Astrocyte (in vitro differentiated cells and primary cell): ENCODE data around the gene PRSS23. TPM values are rescaled to one million over a fixed set of nuclear protein-coding genes. Genes with fewer than 3 reads are reported as not detected.

ENCODE experiments used
- DNase-seq: peaks from one replicate; pipeline ENCODE4 v3.0.0-alpha.2; 2010; ENCODE audit warnings: low read depth
- FAIRE-seq: peaks from 2 replicates; lab custom pipeline; 2011; peaks lifted over from hg19 to GRCh38; lab: Jason Lieb, UNC
- H2AFZ ChIP-seq: 2 replicates; pipeline ENCODE4 v1.6.0; 2012; ENCODE audit warnings: low read depth, low read length, inconsistent platforms
- H3K27ac ChIP-seq: 2 replicates; pipeline ENCODE4 v1.5.1; 2011; ENCODE audit warnings: low read depth, low read length, inconsistent platforms
- H3K27me3 ChIP-seq: 2 replicates; pipeline ENCODE4 v1.6.0; 2011; ENCODE audit warnings: low read length, inconsistent platforms; ENCODE audit not compliant: insufficient read depth
- H3K36me3 ChIP-seq: 2 replicates; pipeline ENCODE4 v1.5.1; 2011; ENCODE audit warnings: low read length, inconsistent platforms; ENCODE audit not compliant: insufficient read depth
- H3K4me1 ChIP-seq: 2 replicates; pipeline ENCODE4 v1.5.1; 2011; ENCODE audit warnings: low read length, inconsistent platforms; ENCODE audit not compliant: insufficient read depth
- H3K4me2 ChIP-seq: 2 replicates; pipeline ENCODE4 v1.6.0; 2012; ENCODE audit warnings: low read length, inconsistent platforms
- H3K4me3 ChIP-seq: 2 replicates; pipeline ENCODE4 v1.5.1; 2011; ENCODE audit warnings: low read depth, mild to moderate bottlenecking, low read length, inconsistent platforms; ENCODE audit not compliant: insufficient read depth
- H3K79me2 ChIP-seq: 2 replicates; pipeline ENCODE4 v1.6.0; 2012; ENCODE audit warnings: mild to moderate bottlenecking, low read length, inconsistent platforms; ENCODE audit not compliant: insufficient read depth
- H3K9ac ChIP-seq: 2 replicates; pipeline ENCODE4 v1.6.0; 2012; ENCODE audit warnings: mild to moderate bottlenecking, low read length, inconsistent platforms
- H3K9me3 ChIP-seq: 2 replicates; pipeline ENCODE4 v1.5.1; 2012; ENCODE audit warnings: low read depth, mild to moderate bottlenecking, low read length, inconsistent platforms; ENCODE audit not compliant: insufficient read depth
- H4K20me1 ChIP-seq: 2 replicates; pipeline ENCODE4 v1.6.0; 2012; ENCODE audit warnings: low read length, inconsistent platforms; ENCODE audit not compliant: insufficient read depth
- H3K27ac Mint-ChIP-seq: one replicate; pipeline ENCODE4 v1.8.0; 2021; ENCODE audit warnings: mild to moderate bottlenecking, mixed read lengths; ENCODE audit not compliant: unreplicated experiment
- H3K27me3 Mint-ChIP-seq: one replicate; pipeline ENCODE4 v1.8.0; 2021; ENCODE audit warnings: low read depth, mixed read lengths; ENCODE audit not compliant: unreplicated experiment
- H3K36me3 Mint-ChIP-seq: one replicate; pipeline ENCODE4 v1.8.0; 2021; ENCODE audit warnings: low read depth, mixed read lengths; ENCODE audit not compliant: unreplicated experiment
- H3K4me1 Mint-ChIP-seq: one replicate; pipeline ENCODE4 v1.8.0; 2021; ENCODE audit warnings: low read depth, mixed read lengths; ENCODE audit not compliant: unreplicated experiment
- H3K4me3 Mint-ChIP-seq: one replicate; pipeline ENCODE4 v1.8.0; 2021; ENCODE audit warnings: mild to moderate bottlenecking, moderate library complexity, mixed read lengths; ENCODE audit not compliant: unreplicated experiment
- H3K9me3 Mint-ChIP-seq: one replicate; pipeline ENCODE4 v1.8.0; 2021; ENCODE audit warnings: mild to moderate bottlenecking, mixed read lengths; ENCODE audit not compliant: unreplicated experiment
- EZH2 ChIP-seq: IDR thresholded peaks from 2 replicates; pipeline ENCODE4 v1.6.1; 2012; ENCODE audit warnings: mild to moderate bottlenecking, low read length, inconsistent platforms; ENCODE audit not compliant: insufficient read depth
- total RNA-seq: library from RNA; stranded (reverse); gene quantifications from 2 replicates; pipeline ENCODE4 v1.2.1, GENCODE V29; 2021
- TF ChIP-seq, protein P1 (sequence below): IDR thresholded peaks from 2 replicates; pipeline ENCODE4 v1.5.1; 2011; ENCODE audit warnings: low read depth, mild to moderate bottlenecking, inconsistent platforms, low read length, moderate library complexity; ENCODE audit not compliant: insufficient read depth

Gene PRSS23
- total RNA-seq, 1 donor from 2014 or later, result 717 TPM

DNA sequence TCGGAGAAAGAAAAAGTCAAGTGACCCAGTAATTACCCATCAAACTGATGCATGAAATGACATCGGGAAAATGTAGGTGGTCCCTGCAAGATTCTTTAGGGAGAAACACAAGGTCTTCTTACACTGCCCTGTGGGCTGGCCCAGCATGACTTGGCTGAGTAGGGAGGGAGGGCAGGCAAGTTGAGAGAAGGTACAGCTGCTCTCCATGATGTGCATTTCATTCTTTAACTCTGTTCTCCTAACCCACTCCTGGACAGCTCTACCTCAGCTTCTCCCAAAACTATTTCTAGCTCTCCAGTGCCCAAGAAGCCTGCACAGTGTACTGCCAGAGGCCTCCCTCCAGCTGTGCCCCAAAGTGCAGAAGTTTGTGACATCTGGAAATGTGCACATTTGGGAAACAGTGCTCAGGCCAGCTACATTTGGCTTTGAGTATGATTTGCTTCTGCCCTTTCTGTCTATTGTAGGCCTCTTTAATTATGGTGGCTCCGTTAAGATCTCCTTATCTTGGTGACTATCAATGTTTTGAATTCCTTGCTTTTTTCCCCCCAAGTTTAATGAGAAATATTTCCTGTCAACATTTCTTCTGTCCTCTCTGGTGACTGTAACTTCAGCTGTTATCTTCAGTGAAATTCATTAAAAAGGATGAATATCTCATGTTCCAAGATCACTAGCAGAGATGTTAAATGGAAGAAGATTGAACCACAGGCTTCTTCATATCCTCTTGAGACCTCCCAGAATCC lies 26.7 kb upstream of the PRSS23 start:
- H3K27ac Mint-ChIP-seq, result no peak overlapping the region
- no peak overlapping the region for H3K4me3 Mint-ChIP-seq
- H3K9ac ChIP-seq, result no peak overlapping the region
- peaks cover 2% of the 10 kb centered on the region for H3K9me3 Mint-ChIP-seq
- no peaks in the 10 kb centered on the region for H3K36me3 Mint-ChIP-seq
- peaks cover 11% of the 10 kb centered on the region for H3K4me1 Mint-ChIP-seq
- no peak for TF ChIP-seq EZH2
- TF ChIP-seq, protein P1, sequence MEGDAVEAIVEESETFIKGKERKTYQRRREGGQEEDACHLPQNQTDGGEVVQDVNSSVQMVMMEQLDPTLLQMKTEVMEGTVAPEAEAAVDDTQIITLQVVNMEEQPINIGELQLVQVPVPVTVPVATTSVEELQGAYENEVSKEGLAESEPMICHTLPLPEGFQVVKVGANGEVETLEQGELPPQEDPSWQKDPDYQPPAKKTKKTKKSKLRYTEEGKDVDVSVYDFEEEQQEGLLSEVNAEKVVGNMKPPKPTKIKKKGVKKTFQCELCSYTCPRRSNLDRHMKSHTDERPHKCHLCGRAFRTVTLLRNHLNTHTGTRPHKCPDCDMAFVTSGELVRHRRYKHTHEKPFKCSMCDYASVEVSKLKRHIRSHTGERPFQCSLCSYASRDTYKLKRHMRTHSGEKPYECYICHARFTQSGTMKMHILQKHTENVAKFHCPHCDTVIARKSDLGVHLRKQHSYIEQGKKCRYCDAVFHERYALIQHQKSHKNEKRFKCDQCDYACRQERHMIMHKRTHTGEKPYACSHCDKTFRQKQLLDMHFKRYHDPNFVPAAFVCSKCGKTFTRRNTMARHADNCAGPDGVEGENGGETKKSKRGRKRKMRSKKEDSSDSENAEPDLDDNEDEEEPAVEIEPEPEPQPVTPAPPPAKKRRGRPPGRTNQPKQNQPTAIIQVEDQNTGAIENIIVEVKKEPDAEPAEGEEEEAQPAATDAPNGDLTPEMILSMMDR, result no peak
- no peak for DNase-seq
- H3K9me3 ChIP-seq, result no peaks in the 10 kb centered on the region
- H3K4me2 ChIP-seq, result no peak overlapping the region
- peak; percentile 37 for FAIRE-seq
- H3K4me1 ChIP-seq, result no peaks in the 10 kb centered on the region
- H3K27me3 Mint-ChIP-seq, result no peaks in the 10 kb centered on the region
- H2AFZ ChIP-seq, result no peak overlapping the region
- H3K27ac ChIP-seq, result no peak overlapping the region
- H3K27me3 ChIP-seq, result no peaks in the 10 kb centered on the region
- no peaks in the 10 kb centered on the region for H3K36me3 ChIP-seq
- no peaks in the 10 kb centered on the region for H3K79me2 ChIP-seq
- H3K4me3 ChIP-seq, result no peak overlapping the region
- no peaks in the 10 kb centered on the region for H4K20me1 ChIP-seq

DNA sequence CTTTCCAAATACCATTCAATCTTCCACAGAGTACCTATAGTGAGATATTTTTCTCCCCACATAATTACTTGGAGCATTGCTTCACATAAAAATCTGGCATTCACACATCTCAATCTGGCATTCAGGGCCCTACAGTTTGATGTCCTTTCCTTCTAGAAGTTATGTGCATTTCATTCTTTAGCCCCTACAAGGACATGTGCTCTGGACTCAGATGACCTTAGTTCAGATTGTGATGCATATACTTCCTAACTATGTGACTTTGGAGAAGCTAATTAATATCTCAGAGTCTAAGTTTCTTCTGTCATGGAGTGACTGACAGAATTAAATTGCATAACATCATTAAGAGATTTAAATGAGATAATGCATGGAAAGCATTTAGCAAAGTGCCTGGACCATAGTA lies 25.9 kb upstream of the PRSS23 start:
- FAIRE-seq, result no peak
- H3K4me2 ChIP-seq, result no peak overlapping the region
- no peak for TF ChIP-seq EZH2
- TF ChIP-seq, protein P1, result no peak
- H3K27ac ChIP-seq, result no peak overlapping the region
- Mint-ChIP-seq H3K27ac (no peak overlapping the region), H3K36me3 (no peaks in the 10 kb centered on the region), H3K4me3 (no peak overlapping the region), H3K27me3 (no peaks in the 10 kb centered on the region), H3K4me1 (peaks cover 8% of the 10 kb centered on the region), H3K9me3 (peaks cover 2% of the 10 kb centered on the region)
- no peaks in the 10 kb centered on the region for H3K36me3 ChIP-seq
- H3K4me1 ChIP-seq, result no peaks in the 10 kb centered on the region
- no peak overlapping the region for H3K4me3 ChIP-seq
- H3K9ac ChIP-seq, result no peak overlapping the region
- no peaks in the 10 kb centered on the region for H3K27me3 ChIP-seq
- no peak overlapping the region for H2AFZ ChIP-seq
- no peak for DNase-seq
- H3K79me2 ChIP-seq, result no peaks in the 10 kb centered on the region
- H4K20me1 ChIP-seq, result no peaks in the 10 kb centered on the region
- no peaks in the 10 kb centered on the region for H3K9me3 ChIP-seq

DNA sequence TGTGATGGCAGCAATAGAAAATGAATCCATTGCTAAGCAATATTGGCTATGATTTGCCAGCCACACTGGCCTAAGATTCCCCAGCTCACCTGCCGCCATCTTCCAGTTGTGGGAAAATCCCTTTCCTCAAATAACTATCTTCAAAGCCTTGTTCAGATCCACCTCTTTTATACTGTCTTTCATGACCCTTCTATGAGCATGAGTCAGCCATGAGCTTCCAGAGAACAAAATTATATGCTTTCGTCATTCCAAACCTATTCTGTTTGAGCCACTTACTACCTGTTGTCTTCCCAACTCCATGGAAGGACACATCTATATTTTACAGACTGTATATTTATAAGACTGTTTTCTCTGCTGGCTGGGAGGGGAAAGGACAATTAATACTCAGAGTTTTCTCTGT lies 25.0 kb upstream of the PRSS23 start:
- Mint-ChIP-seq H3K27ac (no peak overlapping the region), H3K9me3 (peaks cover 4% of the 10 kb centered on the region), H3K4me1 (peaks cover 4% of the 10 kb centered on the region), H3K4me3 (no peak overlapping the region), H3K36me3 (no peaks in the 10 kb centered on the region), H3K27me3 (no peaks in the 10 kb centered on the region)
- TF ChIP-seq, protein P1, result no peak
- no peak for TF ChIP-seq EZH2
- DNase-seq, result no peak
- Histone ChIP-seq H3K27me3 (no peaks in the 10 kb centered on the region), H3K36me3 (no peaks in the 10 kb centered on the region), H4K20me1 (no peaks in the 10 kb centered on the region), H3K4me3 (no peak overlapping the region), H2AFZ (no peak overlapping the region), H3K79me2 (no peaks in the 10 kb centered on the region), H3K27ac (no peak overlapping the region), H3K4me2 (no peak overlapping the region), H3K4me1 (no peaks in the 10 kb centered on the region), H3K9ac (no peak overlapping the region), H3K9me3 (no peaks in the 10 kb centered on the region)
- no peak for FAIRE-seq
